GM12864 (cell line): ENCODE measurements around the gene TCP11L2.

Experiments
- DNase-seq: peaks from one replicate; pipeline ENCODE4 v3.0.0-alpha.2; 2011; ENCODE audit warnings: low read depth
- H3K4me3 ChIP-seq: 2 replicates; pipeline ENCODE4 v1.5.1; 2011; ENCODE audit warnings: mild to moderate bottlenecking, low read depth, low read length, control low read depth
- TF ChIP-seq, protein P1 (sequence below): IDR thresholded peaks from 2 replicates; pipeline ENCODE4 v1.5.1; 2011; ENCODE audit warnings: low read depth, mild to moderate bottlenecking, moderate library complexity, low read length, control low read depth, inconsistent platforms; ENCODE audit errors: missing control alignments

TCP11L2 gene

DNA sequence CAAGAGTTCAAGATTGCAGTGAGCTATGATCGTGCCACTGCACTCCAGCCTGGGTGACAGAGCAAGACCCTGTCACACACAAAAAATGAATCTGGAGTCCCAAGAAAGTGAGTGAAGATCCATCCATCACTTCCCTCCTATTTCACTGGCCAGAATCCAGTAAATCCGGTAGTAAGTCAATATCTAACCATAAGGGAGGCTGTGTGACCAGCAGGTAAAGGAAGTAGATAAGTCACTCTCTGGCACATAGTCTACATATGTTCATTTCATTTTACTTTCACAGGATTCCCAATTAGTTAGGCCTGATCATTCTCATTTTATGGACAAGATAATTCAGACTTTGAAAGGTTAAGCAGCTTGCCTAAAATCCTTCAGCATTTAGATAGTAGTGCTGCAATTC, 11.9 kb upstream of the TCP11L2 start:
- DNase-seq, result no peak
- H3K4me3 ChIP-seq, result no peak overlapping the region

DNA sequence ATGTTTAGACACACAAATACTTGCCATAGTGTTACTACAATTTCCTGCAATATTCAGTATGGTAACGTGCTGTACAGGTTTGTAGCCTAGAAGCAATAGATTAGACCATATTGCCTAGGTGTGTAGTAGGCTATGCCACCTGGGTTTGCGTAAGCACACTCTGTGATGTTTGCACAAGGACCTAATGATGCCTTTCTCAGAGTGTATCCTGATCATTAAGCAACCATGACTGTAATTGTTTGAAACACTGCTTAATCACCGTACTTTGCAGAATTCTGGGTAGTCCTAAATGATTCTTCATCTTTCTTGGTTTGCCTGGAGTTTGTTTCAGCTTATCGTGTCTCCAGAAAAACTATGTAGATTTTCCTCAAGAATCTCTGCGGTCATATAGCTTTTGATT, 11.2 kb upstream of the TCP11L2 start:
- no peak for DNase-seq

More for the DNA sequence above, 11.9 kb upstream of the TCP11L2 start:
- TF ChIP-seq, protein P1, sequence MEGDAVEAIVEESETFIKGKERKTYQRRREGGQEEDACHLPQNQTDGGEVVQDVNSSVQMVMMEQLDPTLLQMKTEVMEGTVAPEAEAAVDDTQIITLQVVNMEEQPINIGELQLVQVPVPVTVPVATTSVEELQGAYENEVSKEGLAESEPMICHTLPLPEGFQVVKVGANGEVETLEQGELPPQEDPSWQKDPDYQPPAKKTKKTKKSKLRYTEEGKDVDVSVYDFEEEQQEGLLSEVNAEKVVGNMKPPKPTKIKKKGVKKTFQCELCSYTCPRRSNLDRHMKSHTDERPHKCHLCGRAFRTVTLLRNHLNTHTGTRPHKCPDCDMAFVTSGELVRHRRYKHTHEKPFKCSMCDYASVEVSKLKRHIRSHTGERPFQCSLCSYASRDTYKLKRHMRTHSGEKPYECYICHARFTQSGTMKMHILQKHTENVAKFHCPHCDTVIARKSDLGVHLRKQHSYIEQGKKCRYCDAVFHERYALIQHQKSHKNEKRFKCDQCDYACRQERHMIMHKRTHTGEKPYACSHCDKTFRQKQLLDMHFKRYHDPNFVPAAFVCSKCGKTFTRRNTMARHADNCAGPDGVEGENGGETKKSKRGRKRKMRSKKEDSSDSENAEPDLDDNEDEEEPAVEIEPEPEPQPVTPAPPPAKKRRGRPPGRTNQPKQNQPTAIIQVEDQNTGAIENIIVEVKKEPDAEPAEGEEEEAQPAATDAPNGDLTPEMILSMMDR, result no peak

DNA sequence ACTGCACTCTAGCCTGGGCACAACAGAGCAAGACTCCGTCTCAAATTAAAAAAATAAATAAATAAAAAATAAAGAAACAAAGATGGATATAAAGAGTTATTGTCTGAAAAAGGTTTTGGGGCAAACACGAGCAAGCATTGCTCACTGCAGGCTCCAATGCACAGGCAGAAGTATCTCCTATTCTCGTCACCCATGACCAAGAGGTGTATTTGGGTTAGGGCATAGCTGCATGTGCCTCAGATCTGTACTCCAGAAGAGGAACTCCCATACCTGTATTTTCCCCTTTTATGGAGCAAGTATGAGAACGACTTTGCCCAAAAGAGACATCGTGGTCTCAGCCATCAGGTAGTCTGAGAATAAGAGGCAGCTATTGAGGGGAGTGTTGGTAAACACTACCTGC, 10.2 kb upstream of the TCP11L2 start:
- no peak for DNase-seq
- TF ChIP-seq, protein P1, result no peak
- no peak overlapping the region for H3K4me3 ChIP-seq

More for the DNA sequence above, 11.2 kb upstream of the TCP11L2 start:
- H3K4me3 ChIP-seq, result no peak overlapping the region
- TF ChIP-seq, protein P1, result no peak

DNA sequence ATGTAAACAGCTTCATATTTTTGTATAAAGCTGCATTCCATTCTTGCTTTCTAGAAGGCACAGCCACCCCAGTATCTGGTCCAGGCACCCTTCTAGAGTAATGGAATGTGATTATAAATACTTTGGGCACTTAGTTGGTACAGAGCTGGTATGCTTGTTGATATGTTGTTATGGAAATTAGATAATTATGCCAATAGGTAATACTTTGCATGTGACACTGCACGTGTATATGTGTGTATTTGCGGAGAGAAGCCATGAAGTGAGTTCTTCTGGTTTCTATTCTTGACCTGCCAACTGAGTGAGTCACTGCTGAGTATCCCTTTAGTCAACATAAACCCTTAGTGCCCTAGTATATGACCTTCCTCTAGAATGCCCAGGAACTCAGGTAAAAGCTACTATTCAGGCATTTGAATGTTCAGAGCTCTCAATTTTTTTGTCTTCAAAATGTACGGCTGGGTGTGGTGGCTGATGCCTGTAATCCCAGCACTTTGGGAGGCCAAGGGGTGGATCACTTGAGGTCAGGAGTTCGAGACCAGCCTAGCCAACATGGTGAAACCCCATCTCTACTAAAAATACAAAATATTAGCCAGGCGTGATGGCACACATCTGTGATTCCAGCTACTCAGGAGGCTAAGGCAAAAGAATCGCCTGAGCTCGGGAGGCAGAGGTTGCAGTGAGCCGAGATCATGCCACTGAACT, 6.2 kb upstream of the TCP11L2 start:
- DNase-seq, result no peak
- TF ChIP-seq, protein P1, result no peak
- H3K4me3 ChIP-seq, result no peak overlapping the region

DNA sequence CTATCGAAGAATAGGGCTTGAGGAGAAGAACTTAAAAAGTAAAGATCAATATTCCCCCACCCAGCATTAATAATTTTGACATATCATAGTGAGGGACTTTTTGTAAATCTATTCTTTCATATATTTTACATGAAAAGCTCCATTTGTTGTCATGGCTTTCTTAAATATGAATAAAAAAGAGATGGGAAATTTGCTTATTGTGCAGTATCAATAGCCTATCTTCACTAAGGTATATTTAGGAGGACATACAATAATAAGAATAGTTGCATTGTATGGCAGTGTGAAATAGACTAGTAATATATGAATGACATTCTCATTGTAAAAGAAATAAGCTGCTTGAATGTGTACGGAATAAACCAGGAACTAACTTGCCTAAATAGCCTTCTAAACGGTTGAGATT, 5.5 kb upstream of the TCP11L2 start:
- H3K4me3 ChIP-seq, result no peak overlapping the region
- TF ChIP-seq, protein P1, result no peak
- DNase-seq, result no peak

DNA sequence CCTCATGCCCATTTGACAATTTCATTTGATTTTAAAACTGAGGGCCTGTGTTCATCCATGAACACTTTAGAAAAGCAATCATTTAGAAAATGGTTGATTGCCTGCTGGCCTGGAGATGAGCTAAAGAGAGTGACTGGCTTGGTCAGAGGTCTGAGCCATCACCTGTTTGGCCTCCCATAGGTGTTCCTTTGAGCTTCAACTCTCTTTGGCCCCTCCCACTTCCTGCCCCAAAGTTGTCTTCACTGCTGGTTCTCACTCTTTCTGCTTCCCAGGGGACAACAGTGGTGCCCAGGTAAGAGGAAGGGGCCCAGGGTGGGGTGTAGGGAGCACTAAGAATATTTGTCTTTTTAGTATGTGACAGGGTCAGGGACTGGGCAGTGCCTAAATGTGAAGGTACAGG, 4.9 kb upstream of the TCP11L2 start:
- DNase-seq, result no peak
- no peak overlapping the region for H3K4me3 ChIP-seq
- TF ChIP-seq, protein P1, result no peak

DNA sequence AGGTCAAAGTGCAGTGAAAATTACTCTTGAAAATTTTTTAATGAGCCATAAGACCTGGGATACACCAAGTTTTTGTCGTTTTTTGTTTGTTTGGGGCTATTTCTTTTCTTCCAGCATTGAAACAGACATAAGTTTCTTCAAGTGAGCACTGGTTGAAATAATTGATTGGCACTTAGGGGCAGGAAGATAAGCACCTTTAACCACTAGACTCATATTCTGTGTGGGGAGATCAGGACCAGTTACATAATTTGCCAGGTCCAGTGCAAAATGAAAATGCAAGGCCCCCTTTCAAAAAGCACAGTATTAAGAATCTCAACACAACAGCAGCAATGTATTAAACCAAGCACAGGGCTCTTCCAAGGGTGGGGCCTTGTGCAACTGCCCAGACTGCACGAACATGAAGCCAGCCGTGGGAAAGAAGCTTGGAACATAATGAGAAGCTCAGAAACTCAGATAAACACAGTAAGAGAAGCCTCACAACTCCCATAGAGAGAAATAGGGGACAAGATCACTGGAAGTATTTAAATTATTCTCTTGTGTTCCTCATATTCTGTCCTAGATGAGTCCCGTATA, 3.2 kb upstream of the TCP11L2 start:
- TF ChIP-seq, protein P1, result no peak
- no peak for DNase-seq

More for the DNA sequence above, 3.2 kb upstream of the TCP11L2 start:
- H3K4me3 ChIP-seq, result no peak overlapping the region
